Lung (tissue), 12 donors: ENCODE data around the gene TDG. TPM values are rescaled to one million over a fixed set of nuclear protein-coding genes. Genes with fewer than 3 reads are reported as not detected.

ENCODE experiments used
- ATAC-seq: fragments of 200-7000 bp; cut with Tn5 transposase; one replicate; pipeline ENCODE4 v1.9.1; 2020; ENCODE audit warnings: moderate number of reproducible peaks; ENCODE audit not compliant: insufficient read depth, low FRiP score
- DNase-seq, 3 donors: peaks; one replicate each; pipeline ENCODE4 v3.0.0-alpha.2; 2013 to 2017
- H3K27ac ChIP-seq, 2 donors: one replicate each; pipeline ENCODE4 v1.5.1; 2013; ENCODE audit warnings: mild to moderate bottlenecking in 2 of 2, moderate library complexity in 2 of 2, control low read depth in 1 of 2, inconsistent platforms in 1 of 2, low read depth in 1 of 2, low read length in 1 of 2
- H3K27me3 ChIP-seq, 3 donors: one replicate each; pipeline ENCODE4 v1.5.1; 2013; ENCODE audit warnings: low read length in 2 of 3; ENCODE audit not compliant: control insufficient read depth in 3 of 3, insufficient read depth in 3 of 3
- H3K36me3 ChIP-seq, 4 donors: one replicate each; pipeline ENCODE4 v1.5.1; 2013; ENCODE audit warnings: low read length in 4 of 4, mild to moderate bottlenecking in 1 of 4, moderate library complexity in 1 of 4; ENCODE audit not compliant: control insufficient read depth in 4 of 4, insufficient read depth in 4 of 4
- H3K4me1 ChIP-seq, 5 donors: one replicate each; pipeline ENCODE4 v1.5.1; 2013; ENCODE audit warnings: low read length in 5 of 5, mild to moderate bottlenecking in 2 of 5, moderate library complexity in 1 of 5; ENCODE audit not compliant: control insufficient read depth in 5 of 5, insufficient read depth in 5 of 5
- H3K4me3 ChIP-seq: one replicate; pipeline ENCODE4 v1.5.1; 2013; ENCODE audit warnings: mild to moderate bottlenecking, control low read depth, moderate library complexity
- H3K9ac ChIP-seq, 2 donors: one replicate each; pipeline ENCODE4 v1.5.1; 2013; ENCODE audit warnings: low read length in 2 of 2, control low read depth in 1 of 2; ENCODE audit not compliant: insufficient read depth in 1 of 2
- H3K9me3 ChIP-seq, 4 donors: one replicate each; pipeline ENCODE4 v1.5.1; 2013; ENCODE audit warnings: low read length in 3 of 4, mild to moderate bottlenecking in 1 of 4, moderate library complexity in 1 of 4; ENCODE audit not compliant: control insufficient read depth in 4 of 4, insufficient read depth in 3 of 4
- WGBS, 2 donors: extraction: QIAGEN DNeasy Blood & Tissue Kit; methylation state at CpG; one replicate each; pipeline ENCODE4 v1.1.7; 2013; 5-methylcytosine and 5-hydroxymethylcytosine counted together
- polyA plus RNA-seq, 2 donors: library from polyadenylated mRNA; stranded (reverse); fragments of 200-250 nt; gene quantifications; one replicate each; pipeline ENCODE4 v1.2.1, GENCODE V29; 2013
- total RNA-seq, 2 donors: library from RNA; depleted of rRNA in 1 of 2; stranded (reverse); fragments of >200 nt in 1 of 2; gene quantifications; one replicate each; pipeline ENCODE4 v1.2.1, GENCODE V29; 2014 to 2021
- TF ChIP-seq, protein P1 (sequence below): IDR thresholded peaks from 2 replicates; pipeline ENCODE4 v1.5.1; 2012; ENCODE audit warnings: mild to moderate bottlenecking; ENCODE audit errors: control extremely low read depth, extremely low read depth
- donor health status: control.
- donor health status: control.
- donor health status: Bipolar disorder and iron deficiency.
- donor health status: healthy.
- donor health status: DM: yes; HTN: yes; CAD: no.

The TDG gene
- total and polyA plus RNA-seq, 4 donors = 10.6 to 41.0 (median 16.2) TPM

DNA sequence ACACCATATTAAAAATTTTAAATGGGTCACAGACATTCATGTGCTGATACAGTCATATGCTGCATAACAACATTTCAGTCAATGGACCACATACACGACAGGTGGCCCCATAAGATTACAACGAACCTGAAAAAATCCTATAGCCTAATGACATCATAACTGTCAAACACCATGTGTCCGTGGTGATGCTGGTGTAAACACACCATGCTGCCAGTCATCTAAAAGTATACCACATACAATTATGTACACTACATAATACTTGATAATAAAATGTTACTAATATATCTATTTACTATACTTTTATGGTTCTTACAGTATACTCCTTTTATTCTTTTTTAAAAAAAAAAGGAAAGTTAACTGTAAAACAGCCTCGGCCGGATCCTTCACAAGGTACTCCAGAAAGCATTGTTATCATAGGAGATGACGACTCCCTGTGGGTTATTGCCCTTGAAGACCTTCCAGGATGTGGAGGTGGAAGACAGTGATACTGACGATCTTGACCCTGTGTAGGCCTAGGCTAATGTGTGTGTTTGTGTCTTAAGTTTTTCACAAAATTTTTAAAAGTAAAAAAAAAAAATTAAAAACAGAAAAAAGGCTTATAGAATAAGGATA lies 5.0 kb upstream of the TDG start:
- no peak overlapping the region for H3K27ac ChIP-seq
- H3K27me3 ChIP-seq = no peaks in the 10 kb centered on the region
- no peaks in the 10 kb centered on the region for H3K36me3 ChIP-seq
- no peaks in the 10 kb centered on the region for H3K9me3 ChIP-seq
- peaks cover 0 to 22% (median 10%) of the 10 kb centered on the region in 5 donors for H3K4me1 ChIP-seq
- 72 to 84% methylated on average over 7 of the region's 7 CpGs for WGBS, 2 donors
- H3K9ac ChIP-seq = no peak overlapping the region
- no peak for DNase-seq
- no peak overlapping the region for H3K4me3 ChIP-seq
- no peak for ATAC-seq
- TF ChIP-seq, protein P1, sequence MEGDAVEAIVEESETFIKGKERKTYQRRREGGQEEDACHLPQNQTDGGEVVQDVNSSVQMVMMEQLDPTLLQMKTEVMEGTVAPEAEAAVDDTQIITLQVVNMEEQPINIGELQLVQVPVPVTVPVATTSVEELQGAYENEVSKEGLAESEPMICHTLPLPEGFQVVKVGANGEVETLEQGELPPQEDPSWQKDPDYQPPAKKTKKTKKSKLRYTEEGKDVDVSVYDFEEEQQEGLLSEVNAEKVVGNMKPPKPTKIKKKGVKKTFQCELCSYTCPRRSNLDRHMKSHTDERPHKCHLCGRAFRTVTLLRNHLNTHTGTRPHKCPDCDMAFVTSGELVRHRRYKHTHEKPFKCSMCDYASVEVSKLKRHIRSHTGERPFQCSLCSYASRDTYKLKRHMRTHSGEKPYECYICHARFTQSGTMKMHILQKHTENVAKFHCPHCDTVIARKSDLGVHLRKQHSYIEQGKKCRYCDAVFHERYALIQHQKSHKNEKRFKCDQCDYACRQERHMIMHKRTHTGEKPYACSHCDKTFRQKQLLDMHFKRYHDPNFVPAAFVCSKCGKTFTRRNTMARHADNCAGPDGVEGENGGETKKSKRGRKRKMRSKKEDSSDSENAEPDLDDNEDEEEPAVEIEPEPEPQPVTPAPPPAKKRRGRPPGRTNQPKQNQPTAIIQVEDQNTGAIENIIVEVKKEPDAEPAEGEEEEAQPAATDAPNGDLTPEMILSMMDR = no peak

DNA sequence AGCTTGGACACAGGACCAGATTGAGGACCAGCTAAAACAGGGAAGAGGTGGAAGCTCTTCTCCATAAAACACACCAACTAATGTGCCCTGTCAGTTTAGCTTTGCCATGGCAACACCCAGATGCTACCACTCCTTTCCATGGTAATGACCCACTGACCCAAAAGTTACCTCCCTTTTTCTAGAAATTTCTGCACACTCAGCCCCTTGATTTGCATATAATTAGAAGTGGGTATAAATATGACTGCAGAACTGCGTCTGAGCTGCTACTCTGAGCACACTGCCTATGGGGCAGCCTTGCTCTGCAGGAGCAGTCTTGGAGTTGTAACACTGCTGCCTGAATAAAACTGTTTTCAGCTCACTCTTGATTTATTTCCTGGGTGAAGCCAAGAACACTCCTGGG lies 3.2 kb upstream of the TDG start:
- WGBS, 2 donors = 62 to 68% methylated on average over 1 of the region's 1 CpG
- no peak for ATAC-seq
- no peak overlapping the region for H3K27ac ChIP-seq
- H3K4me1 ChIP-seq = peaks cover 0 to 20% (median 6%) of the 10 kb centered on the region in 5 donors
- no peak overlapping the region for H3K9ac ChIP-seq
- no peak for DNase-seq
- TF ChIP-seq, protein P1 = no peak
- no peaks in the 10 kb centered on the region for H3K36me3 ChIP-seq
- no peaks in the 10 kb centered on the region for H3K9me3 ChIP-seq
- H3K27me3 ChIP-seq = no peaks in the 10 kb centered on the region
- no peak overlapping the region for H3K4me3 ChIP-seq

DNA sequence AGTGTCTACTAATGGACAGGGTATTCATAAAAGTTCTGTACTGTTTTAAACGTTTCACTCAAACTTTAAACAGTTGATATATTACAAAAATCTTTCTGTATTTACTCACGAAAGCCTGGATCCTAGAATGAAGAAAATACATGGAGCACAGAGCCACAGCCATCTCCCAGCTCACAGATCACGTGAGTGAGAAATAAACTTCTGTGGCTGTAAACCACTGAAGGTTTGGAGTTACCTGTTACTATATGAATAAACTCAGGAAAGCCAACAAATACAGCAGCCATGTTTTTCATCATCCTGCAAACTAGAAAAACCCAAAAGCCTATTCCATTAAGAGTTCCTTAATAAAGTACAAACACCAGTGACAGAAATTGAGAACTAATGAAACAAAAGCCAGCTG lies 867 bp upstream of the TDG start:
- TF ChIP-seq, protein P1 = no peak
- WGBS, 2 donors = 26 to 30% methylated on average over 3 of the region's 3 CpGs
- H3K9me3 ChIP-seq = no peaks in the 10 kb centered on the region
- peak overlapping the region; percentile 92 for H3K4me3 ChIP-seq
- DNase-seq = peak in 1 of 3 donors; percentile 12
- peaks cover 0 to 19% (median 6%) of the 10 kb centered on the region in 5 donors for H3K4me1 ChIP-seq
- peak overlapping the region; percentile 90 to 99 for H3K9ac ChIP-seq
- no peaks in the 10 kb centered on the region for H3K27me3 ChIP-seq
- peak overlapping the region in 1 of 2 donors; percentile 95 for H3K27ac ChIP-seq
- peaks cover 0 to 6% (median 0%) of the 10 kb centered on the region in 4 donors for H3K36me3 ChIP-seq
- ATAC-seq = no peak

DNA sequence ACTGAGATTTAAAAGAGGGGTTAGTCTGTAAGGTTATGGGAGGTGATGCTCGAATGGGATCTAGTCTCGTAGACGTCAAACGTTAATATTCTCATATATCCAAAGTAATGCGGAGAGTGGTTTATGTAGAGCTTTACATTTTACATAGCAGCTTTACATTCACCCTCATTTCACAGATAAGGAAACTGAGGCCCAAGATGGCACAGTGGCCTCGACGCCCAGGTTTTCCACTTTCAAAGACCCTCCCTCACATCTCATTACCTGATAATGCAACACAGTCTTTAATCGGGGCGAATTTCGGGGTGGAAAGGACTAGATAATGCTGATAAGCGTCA lies 450 bp upstream of the TDG start:
- TF ChIP-seq, protein P1 = no peak
- H3K36me3 ChIP-seq = peaks cover 0 to 6% (median 0%) of the 10 kb centered on the region in 4 donors
- 0% methylated on average over 11 of the region's 11 CpGs for WGBS, 2 donors
- H3K4me3 ChIP-seq = peak overlapping the region; percentile 92
- peaks cover 0 to 19% (median 6%) of the 10 kb centered on the region in 5 donors for H3K4me1 ChIP-seq
- H3K27ac ChIP-seq = peak overlapping the region; percentile 95 to 96
- DNase-seq = no peak
- ATAC-seq = no peak
- H3K27me3 ChIP-seq = no peaks in the 10 kb centered on the region
- no peaks in the 10 kb centered on the region for H3K9me3 ChIP-seq
- peak overlapping the region; percentile 90 to 99 for H3K9ac ChIP-seq
